GM19397 (cell line): ENCODE measurements around the gene TTC31.
"Not testable (repeated sequence)": the region's sequence is repeated elsewhere in the genome, so short reads cannot be mapped to it uniquely, and the experiment has no call there.

Source experiments
- ATAC-seq: cut with Tn5 transposase; IDR thresholded peaks from one replicate; pipeline ENCODE4 v1.9.1; 2021; ENCODE audit warnings: mild to moderate bottlenecking, moderate library complexity; ENCODE audit not compliant: unreplicated experiment

Gene TTC31

GRCh38 chr2:74482801-74483674 is at the start of gene TTC31, which contains the start of gene CCDC142:
TTC31 (plus strand) TSS chr2:74483081; CDS start chr2:74483096, 15 bp downstream.
CCDC142 (minus strand) TSS chr2:74482998; CDS start chr2:74482837, 161 bp downstream.
- peak; percentile 83 for ATAC-seq

GRCh38 chr2:74436111-74436805 is 46.6 kb upstream of the TTC31 start:
- no peak for ATAC-seq

GRCh38 chr2:74436848-74437695 is 45.8 kb upstream of the TTC31 start:
- no peak for ATAC-seq

- ATAC-seq = no peak
These were observed 44.6 kb upstream of the TTC31 start for GRCh38 chr2:74438248-74438647.

- ATAC-seq = no peak
These were observed 43.5 kb upstream of the TTC31 start for GRCh38 chr2:74439373-74439772.

GRCh38 chr2:74439803-74440377 is 43.0 kb upstream of the TTC31 start:
- no peak for ATAC-seq

- peak; percentile 80 for ATAC-seq
These were observed 42.3 kb upstream of the TTC31 start for GRCh38 chr2:74440378-74441169.

GRCh38 chr2:74441170-74441689 is 41.7 kb upstream of the TTC31 start:
- no peak for ATAC-seq

- no peak for ATAC-seq
These were observed 41.0 kb upstream of the TTC31 start, which contains the start of gene RTKN for GRCh38 chr2:74441690-74442482. RTKN (minus strand) TSS chr2:74441937; CDS start chr2:74441816, 121 bp downstream.

GRCh38 chr2:74442483-74443297 is 40.2 kb upstream of the TTC31 start:
- not testable (repeated sequence) for ATAC-seq

- ATAC-seq = no peak
These were observed 38.2 kb upstream of the TTC31 start for GRCh38 chr2:74444498-74445318.

GRCh38 chr2:74447230-74447999 is 35.5 kb upstream of the TTC31 start:
- no peak for ATAC-seq

GRCh38 chr2:74448771-74449170 is 34.1 kb upstream of the TTC31 start:
- no peak for ATAC-seq

GRCh38 chr2:74450570-74451190 is 32.2 kb upstream of the TTC31 start:
- ATAC-seq = no peak

- ATAC-seq = peak; percentile 44
These were observed 28.0 kb upstream of the TTC31 start, which contains the start of gene INO80B for GRCh38 chr2:74454654-74455511. INO80B (plus strand) TSS chr2:74455087; CDS start chr2:74455117, 30 bp downstream.
